ENCODE results near the gene MAML3. TPM values are rescaled to one million over a fixed set of nuclear protein-coding genes. Genes with fewer than 3 reads are reported as not detected.

MAML3 gene
- total and polyA plus RNA-seq, 2 experiments from 2014 or later = 1.7 to 6.5 TPM

- H4K20me1 ChIP-seq (replicated peaks; ENCODE audit: insufficient read depth) = no peaks in the 10 kb centered on the region
- H3K36me3 ChIP-seq (ENCODE audit: insufficient read depth) = no peaks in the 10 kb centered on the region
- no peak overlapping the region for H3K4me3 ChIP-seq
- no peak for ATAC-seq
- H3K36me3 Mint-ChIP-seq (ENCODE audit: low read depth) = no peaks in the 10 kb centered on the region
- TF ChIP-seq EZH2phosphoT487 (IDR thresholded peaks at IDR 0.05; ENCODE audit: unreplicated experiment) (no peak), NANOG (IDR thresholded peaks at IDR 0.05; ENCODE audit: borderline replicate concordance) (no peak)
- H2AFZ ChIP-seq = no peak overlapping the region
- H3K27ac ChIP-seq (ENCODE audit: low read depth) = no peak overlapping the region
- H3K9me3 Mint-ChIP-seq = no peaks in the 10 kb centered on the region
- H3K4me1 ChIP-seq (ENCODE audit: insufficient read depth) = peaks cover 30% of the 10 kb centered on the region
- peaks cover 22% of the 10 kb centered on the region; the same call in 1 of the 2 replicates for H3K9me2 ChIP-seq (ENCODE audit: insufficient read depth)
- H3K27ac Mint-ChIP-seq = no peak overlapping the region
- no peaks in the 10 kb centered on the region for H3K27me3 ChIP-seq (ENCODE audit: insufficient read depth)
- no peak overlapping the region for H3K4me2 ChIP-seq
- H3K4me3 Mint-ChIP-seq = no peak overlapping the region
- H3K27me3 Mint-ChIP-seq (ENCODE audit: insufficient read depth, low read depth, poor library complexity) = peaks cover 6% of the 10 kb centered on the region
- no peak for DNase-seq (ENCODE audit: low spot score)
- peaks cover 20% of the 10 kb centered on the region for H3K4me1 Mint-ChIP-seq
- no peaks in the 10 kb centered on the region for H3F3A ChIP-seq (replicated peaks; ENCODE audit: low read depth)
- H3K79me2 ChIP-seq (replicated peaks; ENCODE audit: insufficient read depth) = no peaks in the 10 kb centered on the region; the same call in 1 of the 2 replicates
These were observed 28.6 kb downstream of the MAML3 start for GRCh38 chr4:140125374-140125773.

DNA sequence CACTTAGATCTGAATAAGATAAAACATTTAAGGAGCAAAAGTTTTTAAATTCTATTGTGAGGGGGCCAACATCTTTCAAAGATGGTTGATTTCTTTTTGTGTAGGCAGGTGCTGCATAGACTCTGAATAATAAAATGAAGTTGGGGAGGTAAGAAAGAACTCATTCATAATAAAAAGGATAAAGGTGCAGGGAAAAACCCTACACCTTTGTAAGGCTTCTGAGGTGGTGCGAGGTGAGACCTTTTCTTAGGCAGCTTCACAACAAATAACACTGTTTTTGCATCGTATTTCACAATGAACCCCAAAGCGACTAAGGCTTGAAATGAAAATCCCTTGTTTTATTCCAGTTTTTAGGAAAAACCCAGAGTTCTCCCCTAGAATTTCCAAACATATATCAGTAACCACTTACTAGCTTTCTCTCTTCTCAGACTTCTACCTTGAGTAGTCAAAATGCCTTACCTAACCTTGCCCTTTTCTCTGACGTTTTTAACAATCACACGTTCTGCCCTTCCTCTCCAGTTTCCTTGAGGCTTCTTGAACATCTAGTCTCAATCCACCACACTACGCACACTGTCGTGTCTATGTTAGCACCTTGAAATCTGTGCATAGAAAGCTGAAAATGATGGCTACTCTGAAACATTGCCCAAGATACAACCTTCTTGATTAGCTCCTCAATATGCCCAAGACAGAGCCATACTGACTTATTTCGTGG is 30.2 kb downstream of the MAML3 start:
- peaks cover 6% of the 10 kb centered on the region for H3K27me3 Mint-ChIP-seq (ENCODE audit: insufficient read depth, low read depth, poor library complexity)

GRCh38 chr4:140122891-140123290 is 31.1 kb downstream of the MAML3 start:
- Histone ChIP-seq H3K9me2 (ENCODE audit: insufficient read depth) (peaks cover 10% of the 10 kb centered on the region; the same call in 1 of the 2 replicates), H2AFZ (no peak overlapping the region), H3K36me3 (ENCODE audit: insufficient read depth) (no peaks in the 10 kb centered on the region), H3K27ac (ENCODE audit: low read depth) (no peak overlapping the region), H4K20me1 (replicated peaks; ENCODE audit: insufficient read depth) (no peaks in the 10 kb centered on the region), H3K79me2 (replicated peaks; ENCODE audit: insufficient read depth) (no peaks in the 10 kb centered on the region), H3K27me3 (ENCODE audit: insufficient read depth) (no peaks in the 10 kb centered on the region), H3K4me3 (no peak overlapping the region), H3K4me2 (no peak overlapping the region), H3F3A (replicated peaks; ENCODE audit: low read depth) (no peaks in the 10 kb centered on the region), H3K4me1 (ENCODE audit: insufficient read depth) (peaks cover 30% of the 10 kb centered on the region)
- no peaks in the 10 kb centered on the region for H3K9me3 Mint-ChIP-seq
- ATAC-seq (no peak), DNase-seq (ENCODE audit: low spot score) (no peak)
- no peaks in the 10 kb centered on the region for H3K36me3 Mint-ChIP-seq (ENCODE audit: low read depth)
- no peak overlapping the region for H3K4me3 Mint-ChIP-seq
- TF ChIP-seq, protein P1, sequence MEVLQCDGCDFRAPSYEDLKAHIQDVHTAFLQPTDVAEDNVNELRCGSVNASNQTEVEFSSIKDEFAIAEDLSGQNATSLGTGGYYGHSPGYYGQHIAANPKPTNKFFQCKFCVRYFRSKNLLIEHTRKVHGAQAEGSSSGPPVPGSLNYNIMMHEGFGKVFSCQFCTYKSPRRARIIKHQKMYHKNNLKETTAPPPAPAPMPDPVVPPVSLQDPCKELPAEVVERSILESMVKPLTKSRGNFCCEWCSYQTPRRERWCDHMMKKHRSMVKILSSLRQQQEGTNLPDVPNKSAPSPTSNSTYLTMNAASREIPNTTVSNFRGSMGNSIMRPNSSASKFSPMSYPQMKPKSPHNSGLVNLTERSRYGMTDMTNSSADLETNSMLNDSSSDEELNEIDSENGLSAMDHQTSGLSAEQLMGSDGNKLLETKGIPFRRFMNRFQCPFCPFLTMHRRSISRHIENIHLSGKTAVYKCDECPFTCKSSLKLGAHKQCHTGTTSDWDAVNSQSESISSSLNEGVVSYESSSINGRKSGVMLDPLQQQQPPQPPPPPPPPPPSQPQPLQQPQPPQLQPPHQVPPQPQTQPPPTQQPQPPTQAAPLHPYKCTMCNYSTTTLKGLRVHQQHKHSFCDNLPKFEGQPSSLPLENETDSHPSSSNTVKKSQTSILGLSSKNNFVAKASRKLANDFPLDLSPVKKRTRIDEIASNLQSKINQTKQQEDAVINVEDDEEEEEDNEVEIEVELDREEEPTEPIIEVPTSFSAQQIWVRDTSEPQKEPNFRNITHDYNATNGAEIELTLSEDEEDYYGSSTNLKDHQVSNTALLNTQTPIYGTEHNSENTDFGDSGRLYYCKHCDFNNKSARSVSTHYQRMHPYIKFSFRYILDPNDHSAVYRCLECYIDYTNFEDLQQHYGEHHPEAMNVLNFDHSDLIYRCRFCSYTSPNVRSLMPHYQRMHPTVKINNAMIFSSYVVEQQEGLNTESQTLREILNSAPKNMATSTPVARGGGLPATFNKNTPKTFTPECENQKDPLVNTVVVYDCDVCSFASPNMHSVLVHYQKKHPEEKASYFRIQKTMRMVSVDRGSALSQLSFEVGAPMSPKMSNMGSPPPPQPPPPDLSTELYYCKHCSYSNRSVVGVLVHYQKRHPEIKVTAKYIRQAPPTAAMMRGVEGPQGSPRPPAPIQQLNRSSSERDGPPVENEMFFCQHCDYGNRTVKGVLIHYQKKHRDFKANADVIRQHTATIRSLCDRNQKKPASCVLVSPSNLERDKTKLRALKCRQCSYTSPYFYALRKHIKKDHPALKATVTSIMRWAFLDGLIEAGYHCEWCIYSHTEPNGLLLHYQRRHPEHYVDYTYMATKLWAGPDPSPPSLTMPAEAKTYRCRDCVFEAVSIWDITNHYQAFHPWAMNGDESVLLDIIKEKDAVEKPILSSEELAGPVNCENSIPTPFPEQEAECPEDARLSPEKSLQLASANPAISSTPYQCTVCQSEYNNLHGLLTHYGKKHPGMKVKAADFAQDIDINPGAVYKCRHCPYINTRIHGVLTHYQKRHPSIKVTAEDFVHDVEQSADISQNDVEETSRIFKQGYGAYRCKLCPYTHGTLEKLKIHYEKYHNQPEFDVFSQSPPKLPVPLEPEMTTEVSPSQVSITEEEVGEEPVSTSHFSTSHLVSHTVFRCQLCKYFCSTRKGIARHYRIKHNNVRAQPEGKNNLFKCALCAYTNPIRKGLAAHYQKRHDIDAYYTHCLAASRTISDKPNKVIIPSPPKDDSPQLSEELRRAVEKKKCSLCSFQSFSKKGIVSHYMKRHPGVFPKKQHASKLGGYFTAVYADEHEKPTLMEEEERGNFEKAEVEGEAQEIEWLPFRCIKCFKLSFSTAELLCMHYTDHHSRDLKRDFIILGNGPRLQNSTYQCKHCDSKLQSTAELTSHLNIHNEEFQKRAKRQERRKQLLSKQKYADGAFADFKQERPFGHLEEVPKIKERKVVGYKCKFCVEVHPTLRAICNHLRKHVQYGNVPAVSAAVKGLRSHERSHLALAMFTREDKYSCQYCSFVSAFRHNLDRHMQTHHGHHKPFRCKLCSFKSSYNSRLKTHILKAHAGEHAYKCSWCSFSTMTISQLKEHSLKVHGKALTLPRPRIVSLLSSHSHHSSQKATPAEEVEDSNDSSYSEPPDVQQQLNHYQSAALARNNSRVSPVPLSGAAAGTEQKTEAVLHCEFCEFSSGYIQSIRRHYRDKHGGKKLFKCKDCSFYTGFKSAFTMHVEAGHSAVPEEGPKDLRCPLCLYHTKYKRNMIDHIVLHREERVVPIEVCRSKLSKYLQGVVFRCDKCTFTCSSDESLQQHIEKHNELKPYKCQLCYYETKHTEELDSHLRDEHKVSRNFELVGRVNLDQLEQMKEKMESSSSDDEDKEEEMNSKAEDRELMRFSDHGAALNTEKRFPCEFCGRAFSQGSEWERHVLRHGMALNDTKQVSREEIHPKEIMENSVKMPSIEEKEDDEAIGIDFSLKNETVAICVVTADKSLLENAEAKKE (CRISPR knock-in tag; IDR thresholded peaks at IDR 0.05) = no peak
- no peak overlapping the region for H3K27ac Mint-ChIP-seq
- peaks cover 6% of the 10 kb centered on the region for H3K27me3 Mint-ChIP-seq (ENCODE audit: insufficient read depth, low read depth, poor library complexity)
- peaks cover 20% of the 10 kb centered on the region for H3K4me1 Mint-ChIP-seq

More for the DNA sequence above, 30.2 kb downstream of the MAML3 start:
- TF ChIP-seq CTCF (conservative IDR thresholded peaks at IDR 0.05; ENCODE audit: low read depth in 2 of 2) = no peak
- Mint-ChIP-seq H3K36me3 (ENCODE audit: low read depth) (no peaks in the 10 kb centered on the region), H3K9me3 (no peaks in the 10 kb centered on the region), H3K4me1 (peaks cover 20% of the 10 kb centered on the region), H3K4me3 (no peak overlapping the region), H3K27ac (no peak overlapping the region)
- Histone ChIP-seq H3F3A (replicated peaks; ENCODE audit: low read depth) (no peaks in the 10 kb centered on the region), H3K79me2 (replicated peaks; ENCODE audit: insufficient read depth) (no peaks in the 10 kb centered on the region), H3K36me3 (ENCODE audit: insufficient read depth) (no peaks in the 10 kb centered on the region), H3K4me2 (peak overlapping the region; percentile 19; the same call in 1 of the 2 replicates), H4K20me1 (replicated peaks; ENCODE audit: insufficient read depth) (no peaks in the 10 kb centered on the region), H3K4me3 (no peak overlapping the region), H3K27me3 (ENCODE audit: insufficient read depth) (no peaks in the 10 kb centered on the region), H3K4me1 (ENCODE audit: insufficient read depth) (peaks cover 30% of the 10 kb centered on the region), H3K27ac (ENCODE audit: low read depth) (peak overlapping the region; percentile 57; the same call in 1 of the 2 replicates), H2AFZ (peak overlapping the region; percentile 12; the same call in 1 of the 2 replicates), H3K9me2 (ENCODE audit: insufficient read depth) (peaks cover 18% of the 10 kb centered on the region; the same call in 1 of the 2 replicates)
- DNase-seq (ENCODE audit: low spot score) (no peak), ATAC-seq (peak; percentile 25; the same call in 2 of the 3 replicates)
